A549 treated with CORT108297 at 1 μM for 4 hours (cell line): ENCODE results near the gene CLCN6. TPM values are rescaled to one million over a fixed set of nuclear protein-coding genes. Genes with fewer than 3 reads are reported as not detected.

ENCODE experiments used
- total RNA-seq: library from RNA; stranded (reverse); fragments of 200-300 nt; extraction: Qiagen RNA extraction; gene quantifications from 5 replicates; pipeline ENCODE4 v1.2.3, GENCODE V29; 2022

The CLCN6 gene, protein sequence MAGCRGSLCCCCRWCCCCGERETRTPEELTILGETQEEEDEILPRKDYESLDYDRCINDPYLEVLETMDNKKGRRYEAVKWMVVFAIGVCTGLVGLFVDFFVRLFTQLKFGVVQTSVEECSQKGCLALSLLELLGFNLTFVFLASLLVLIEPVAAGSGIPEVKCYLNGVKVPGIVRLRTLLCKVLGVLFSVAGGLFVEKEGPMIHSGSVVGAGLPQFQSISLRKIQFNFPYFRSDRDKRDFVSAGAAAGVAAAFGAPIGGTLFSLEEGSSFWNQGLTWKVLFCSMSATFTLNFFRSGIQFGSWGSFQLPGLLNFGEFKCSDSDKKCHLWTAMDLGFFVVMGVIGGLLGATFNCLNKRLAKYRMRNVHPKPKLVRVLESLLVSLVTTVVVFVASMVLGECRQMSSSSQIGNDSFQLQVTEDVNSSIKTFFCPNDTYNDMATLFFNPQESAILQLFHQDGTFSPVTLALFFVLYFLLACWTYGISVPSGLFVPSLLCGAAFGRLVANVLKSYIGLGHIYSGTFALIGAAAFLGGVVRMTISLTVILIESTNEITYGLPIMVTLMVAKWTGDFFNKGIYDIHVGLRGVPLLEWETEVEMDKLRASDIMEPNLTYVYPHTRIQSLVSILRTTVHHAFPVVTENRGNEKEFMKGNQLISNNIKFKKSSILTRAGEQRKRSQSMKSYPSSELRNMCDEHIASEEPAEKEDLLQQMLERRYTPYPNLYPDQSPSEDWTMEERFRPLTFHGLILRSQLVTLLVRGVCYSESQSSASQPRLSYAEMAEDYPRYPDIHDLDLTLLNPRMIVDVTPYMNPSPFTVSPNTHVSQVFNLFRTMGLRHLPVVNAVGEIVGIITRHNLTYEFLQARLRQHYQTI
- 4.6 to 7.8 TPM (median 6.3 TPM) in 5 replicates for total RNA-seq

DNA sequence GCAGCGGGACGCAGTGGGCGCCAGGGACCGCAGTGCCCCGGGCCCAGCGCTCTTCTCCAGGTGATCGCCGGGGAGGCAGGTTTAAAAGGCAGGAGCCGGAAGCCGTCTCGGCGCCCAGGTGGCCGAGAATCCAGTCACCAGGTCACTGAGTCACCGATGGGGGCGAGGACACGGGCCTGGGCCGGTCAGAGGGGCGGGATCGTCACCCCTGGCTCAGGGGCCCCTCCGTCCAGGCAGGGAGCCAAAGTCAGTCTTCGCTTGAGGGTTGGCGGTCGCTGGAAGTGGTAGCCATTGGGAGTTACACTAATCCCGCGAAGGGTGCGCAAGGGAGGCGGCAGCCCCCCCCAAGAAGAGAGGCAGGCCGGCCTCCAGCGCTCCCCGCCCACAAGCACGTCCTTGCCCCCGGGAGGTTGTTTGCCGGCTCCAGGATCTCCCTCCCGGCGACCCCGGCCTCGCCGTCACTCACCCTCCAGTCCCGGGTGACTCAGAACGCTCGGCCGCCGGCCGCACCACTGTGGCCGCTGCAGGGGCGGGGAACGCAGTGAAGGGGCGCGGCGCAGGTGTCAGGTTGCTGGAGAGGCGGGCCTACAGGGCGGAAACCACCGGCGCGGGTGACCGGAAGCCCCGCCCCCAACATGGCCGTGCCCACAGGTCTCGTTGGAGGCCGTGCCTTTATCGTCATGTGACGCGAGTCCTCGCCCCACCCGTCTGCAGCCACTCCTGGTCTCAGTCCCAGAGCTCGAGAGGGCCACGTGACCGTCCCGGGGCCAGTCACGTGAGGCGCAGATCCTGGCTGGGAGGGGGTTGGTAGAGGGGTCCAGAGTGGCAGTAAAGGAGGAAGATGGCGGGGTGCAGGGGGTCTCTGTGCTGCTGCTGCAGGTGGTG is at the start of gene CLCN6, which contains the start of gene MTHFR:
Gene CLCN6, plus strand, starts transcription at position 770 of the 885 bp plus-strand sequence. Its CDS starts 72 bp downstream, at position 842.
Gene MTHFR, minus strand, starts transcription at position 543 of the 885 bp plus-strand sequence. CDS start 2,848 bp downstream, outside the sequence.

DNA sequence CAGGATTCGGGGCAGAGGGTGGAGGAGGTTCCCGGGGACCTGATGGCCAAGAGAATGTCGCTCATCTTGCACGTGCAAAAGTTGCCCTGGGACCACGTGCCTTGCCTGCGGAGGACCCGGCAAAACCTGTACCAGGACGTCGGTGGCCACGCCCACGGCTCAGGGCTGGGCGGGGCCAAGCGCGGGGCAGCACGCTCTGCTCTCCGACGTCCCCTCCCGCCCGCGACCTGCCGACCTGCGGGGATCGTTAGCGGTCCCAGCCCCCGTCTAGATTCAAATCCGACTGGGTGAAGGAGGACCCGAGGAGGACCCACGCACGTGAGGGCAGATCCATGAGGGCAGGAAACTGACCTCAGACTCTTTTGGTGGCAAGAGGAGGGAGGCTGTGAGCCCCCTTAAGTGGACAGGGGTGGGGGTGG is 44.0 kb upstream of the CLCN6 start, which contains the start of gene C1orf167:
Gene C1orf167, plus strand, starts transcription at position 206 of the 419 bp plus-strand sequence. CDS start 2,208 bp downstream, outside the sequence.

DNA sequence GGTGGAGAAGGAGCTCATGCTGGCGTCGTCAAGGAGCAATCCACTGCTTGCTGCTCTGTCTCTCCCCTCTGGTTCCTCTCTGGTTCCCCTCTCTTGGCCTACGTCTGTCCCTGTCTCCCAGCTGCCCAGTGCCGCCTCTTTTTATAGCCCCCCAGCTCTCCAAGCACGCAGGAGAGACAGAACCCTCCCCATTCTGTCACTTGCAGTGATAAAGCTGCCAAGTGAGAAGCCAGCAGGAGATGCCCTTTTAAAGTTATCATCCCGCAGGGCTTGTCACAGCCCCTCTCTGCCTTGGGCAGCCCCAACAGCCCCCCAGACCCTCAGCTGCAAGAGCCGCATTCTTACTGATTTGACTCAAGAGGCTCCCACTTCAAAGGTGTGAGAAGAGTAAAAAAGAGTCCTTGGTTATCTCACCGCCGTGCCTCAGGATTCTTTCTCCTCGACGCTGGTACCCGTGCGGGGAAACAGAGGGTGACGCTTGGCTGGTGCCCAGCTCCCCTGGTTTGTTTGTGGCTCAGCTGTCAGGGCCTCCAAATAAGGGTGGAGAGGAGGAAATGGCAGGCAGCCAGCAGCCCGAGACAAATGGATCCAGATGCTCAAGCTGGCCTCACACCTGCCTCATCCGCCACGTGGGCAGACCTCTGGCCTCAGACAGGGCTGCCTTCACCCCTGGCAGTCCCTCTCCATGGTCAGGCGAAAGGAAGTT is 41.8 kb downstream of the CLCN6 start, which contains the start of gene NPPA:
Gene NPPA, minus strand, starts transcription at position 117 of the 706 bp plus-strand sequence. Its CDS starts 99 bp downstream, at position 18.

DNA sequence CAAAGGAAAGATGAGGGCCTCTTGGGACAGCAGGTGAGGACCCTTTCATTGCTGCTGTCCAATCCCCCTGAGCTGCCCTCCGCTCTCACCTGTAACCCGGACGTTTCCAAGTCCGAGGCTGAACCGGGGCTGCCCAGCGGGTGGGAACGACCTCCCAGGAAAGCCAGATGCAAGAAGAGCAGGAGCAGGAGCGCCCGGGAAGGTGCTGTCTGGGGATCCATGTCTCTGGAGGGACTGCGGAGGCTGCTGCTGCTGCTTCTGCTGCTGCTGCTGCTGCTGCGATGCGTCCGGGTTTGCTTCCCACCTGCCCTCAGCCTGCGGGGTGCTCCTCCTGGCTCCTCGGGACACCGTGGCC is 52.6 kb downstream of the CLCN6 start, which contains the start of gene NPPB:
Gene NPPB, minus strand, starts transcription at position 333 of the 355 bp plus-strand sequence. Its CDS starts 112 bp downstream, at position 221.

Other genes starting within 250 kb of the CLCN6 start
- gene FBXO2, start 151.8 kb upstream of the CLCN6 start, total RNA-seq, result 6.4 to 11.2 TPM (median 9.0 TPM) in 5 replicates
- 14.0 to 21.5 TPM (median 18.2 TPM) in 5 replicates for gene FBXO44, start 151.3 kb upstream of the CLCN6 start, total RNA-seq
- 6.7 to 9.6 TPM (median 8.6 TPM) in 5 replicates for gene FBXO6, start 142.0 kb upstream of the CLCN6 start, total RNA-seq
- 43.6 to 58.9 TPM (median 54.1 TPM) in 5 replicates for gene MAD2L2, start 125.0 kb upstream of the CLCN6 start, total RNA-seq
- gene DRAXIN, start 114.5 kb upstream of the CLCN6 start, total RNA-seq, result 0.07 to 0.17 TPM (median 0.08 TPM) in 5 replicates
- 73.2 to 113 TPM (median 102 TPM) in 5 replicates for gene AGTRAP, start 70.1 kb upstream of the CLCN6 start, total RNA-seq
- gene C1orf167, start 44.0 kb upstream of the CLCN6 start, total RNA-seq, result 0.09 TPM in 1 of 5 replicates, not detected in the others
- gene MTHFR, start 227 bp upstream of the CLCN6 start, total RNA-seq, result 3.8 to 5.2 TPM (median 4.3 TPM) in 5 replicates
- gene NPPA, start 41.6 kb downstream of the CLCN6 start, total RNA-seq, result not detected in 5 replicates
- gene NPPB, start 52.8 kb downstream of the CLCN6 start, total RNA-seq, result 0.47 TPM in 1 of 5 replicates, not detected in the others
- gene KIAA2013, start 120.2 kb downstream of the CLCN6 start, total RNA-seq, result 28.8 to 49.5 TPM (median 47.7 TPM) in 5 replicates
- 69.8 to 85.5 TPM (median 83.1 TPM) in 5 replicates for gene PLOD1, start 128.5 kb downstream of the CLCN6 start, total RNA-seq
- gene MFN2, start 174.3 kb downstream of the CLCN6 start, total RNA-seq, result 31.1 to 35.1 TPM (median 34.7 TPM) in 5 replicates
- 10.9 to 18.9 TPM (median 15.2 TPM) in 5 replicates for gene MIIP, start 213.3 kb downstream of the CLCN6 start, total RNA-seq